WTC11 (cell line): ENCODE data around the gene FNDC3B. TPM values are rescaled to one million over a fixed set of nuclear protein-coding genes. Genes with fewer than 3 reads are reported as not detected.
A peak's percentile ranks its signal among the peaks of the same experiment; 100 is the strongest.

ENCODE experiments used
- ATAC-seq: fragments of 200-7000 bp; cut with Tn5 transposase; 2 replicates; pipeline ENCODE4 v1.10.0; 2021; ENCODE audit warnings: mild to moderate bottlenecking, moderate library complexity
- CTCF ChIA-PET: fragments of 300-600 bp; sonication (Branson Sonifier 250); formaldehyde crosslinking; loops from one replicate; lab custom pipeline; 2021; ENCODE audit warnings: antibody characterized with exemption; lab: Charles Lee
- POLR2A ChIA-PET: fragments of 350-600 bp; sonication (Branson Sonifier 250); formaldehyde crosslinking; loops from one replicate; lab custom pipeline; 2021; ENCODE audit warnings: antibody characterized with exemption; lab: Charles Lee
- DNase-seq: peaks from one replicate; pipeline ENCODE4 v3.0.0; 2021; ENCODE audit warnings: low spot score
- H3K27ac Mint-ChIP-seq: 2 replicates; pipeline ENCODE4 v1.8.0; 2021; ENCODE audit warnings: mixed read lengths
- H3K27me3 Mint-ChIP-seq: 2 replicates; pipeline ENCODE4 v1.8.0; 2021; ENCODE audit warnings: low read depth, mild to moderate bottlenecking, moderate library complexity, mixed read lengths
- H3K36me3 Mint-ChIP-seq: 2 replicates; pipeline ENCODE4 v1.8.0; 2021; ENCODE audit warnings: mixed read lengths
- H3K4me1 Mint-ChIP-seq: 2 replicates; pipeline ENCODE4 v1.8.0; 2022; ENCODE audit warnings: mixed read lengths
- H3K4me3 Mint-ChIP-seq: 2 replicates; pipeline ENCODE4 v1.8.0; 2021; ENCODE audit warnings: mild to moderate bottlenecking, moderate library complexity, mixed read lengths
- H3K9me3 Mint-ChIP-seq: 2 replicates; pipeline ENCODE4 v1.8.0; 2021; ENCODE audit warnings: mixed read lengths
- CREM ChIP-seq: sonication (generic); formaldehyde crosslinking; IDR thresholded peaks from 2 replicates; pipeline ENCODE4 v1.8.1; 2022; ENCODE audit warnings: mild to moderate bottlenecking, missing genetic modification reagents, moderate library complexity
- JUN ChIP-seq: sonication (generic); formaldehyde crosslinking; IDR thresholded peaks from 2 replicates; pipeline ENCODE4 v1.8.0; 2023; ENCODE audit warnings: mild to moderate bottlenecking, missing genetic modification reagents
- NFE2L1 ChIP-seq: sonication (generic); formaldehyde crosslinking; IDR thresholded peaks from 2 replicates; pipeline ENCODE4 v1.8.1; 2023; ENCODE audit warnings: missing genetic modification reagents
- NFYB ChIP-seq: sonication (generic); formaldehyde crosslinking; conservative IDR thresholded peaks from 2 replicates; pipeline ENCODE4 v1.8.0; 2022; ENCODE audit warnings: low read depth, missing genetic modification reagents
- PRRX2 ChIP-seq: fragments of 250-450 bp; sonication (Bioruptor Pico); IDR thresholded peaks from 2 replicates; pipeline ENCODE4 v1.8.0; 2021; ENCODE audit warnings: mild to moderate bottlenecking
- TCF7 ChIP-seq: sonication (generic); formaldehyde crosslinking; IDR thresholded peaks from 2 replicates; pipeline ENCODE4 v1.8.0; 2022; ENCODE audit warnings: mild to moderate bottlenecking, low read depth, missing genetic modification reagents, moderate library complexity
- total RNA-seq: library from RNA; stranded (reverse); gene quantifications from 3 replicates; pipeline ENCODE4 v1.2.3, GENCODE V29; 2021
- TF ChIP-seq, protein P1 (sequence below): fragments of 250-450 bp; sonication (Bioruptor Pico); IDR thresholded peaks from 2 replicates; pipeline ENCODE4 v1.9.0; 2021; ENCODE audit warnings: mild to moderate bottlenecking
- TF ChIP-seq, protein P2 (sequence below): fragments of 200-600 bp; IDR thresholded peaks from 2 replicates; pipeline ENCODE4 v1.8.0; 2022; ENCODE audit warnings: antibody characterized with exemption
- TF ChIP-seq, protein P3 (sequence below): sonication (generic); formaldehyde crosslinking; IDR thresholded peaks from 2 replicates; pipeline ENCODE4 v1.8.1; 2023; ENCODE audit warnings: mild to moderate bottlenecking, moderate library complexity, missing genetic modification reagents
- TF ChIP-seq, protein P4 (sequence below): fragments of 250-450 bp; sonication (Bioruptor Pico); IDR thresholded peaks from 2 replicates; pipeline ENCODE4 v1.9.0; 2021; ENCODE audit warnings: mild to moderate bottlenecking, borderline replicate concordance
- TF ChIP-seq, protein P5 (sequence below): sonication (generic); formaldehyde crosslinking; IDR thresholded peaks from 2 replicates; pipeline ENCODE4 v1.8.1; 2022; ENCODE audit warnings: missing genetic modification reagents, borderline replicate concordance
- TF ChIP-seq, protein P6 (sequence below): sonication (generic); formaldehyde crosslinking; IDR thresholded peaks from 2 replicates; pipeline ENCODE4 v1.8.0; 2022; ENCODE audit warnings: mild to moderate bottlenecking, missing genetic modification reagents
- TF ChIP-seq, protein P7 (sequence below): fragments of 250-450 bp; sonication (Bioruptor Pico); IDR thresholded peaks from 2 replicates; pipeline ENCODE4 v2.1.2; 2022; ENCODE audit warnings: mild to moderate bottlenecking, moderate library complexity
- TF ChIP-seq, protein P8 (sequence below): sonication (generic); formaldehyde crosslinking; IDR thresholded peaks from 2 replicates; pipeline ENCODE4 v1.8.1; 2023; ENCODE audit warnings: mild to moderate bottlenecking, missing genetic modification reagents

The FNDC3B gene
- total RNA-seq, 1 experiment from 2014 or later = 42.8 TPM

DNA sequence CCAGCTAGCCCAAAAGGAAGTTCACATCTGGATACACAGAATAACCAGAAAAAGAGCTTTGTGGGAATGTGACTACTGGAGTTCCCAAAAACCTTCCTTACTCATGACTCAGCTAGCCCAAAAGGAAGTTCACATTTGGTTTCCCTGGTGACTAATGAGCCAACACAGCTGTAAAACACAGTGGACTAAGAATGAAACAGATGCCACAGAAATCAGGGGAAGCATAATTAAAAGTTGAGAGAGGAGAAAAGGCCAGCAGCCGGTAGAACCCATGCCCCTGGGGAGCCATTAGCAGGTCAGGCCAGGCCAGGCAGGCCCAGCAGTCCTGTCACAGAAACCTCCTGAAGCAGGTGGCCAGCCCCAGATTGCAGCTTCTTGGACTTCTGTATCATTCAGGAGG lies 278.6 kb downstream of the FNDC3B start (continued):
- TF ChIP-seq, protein P1, sequence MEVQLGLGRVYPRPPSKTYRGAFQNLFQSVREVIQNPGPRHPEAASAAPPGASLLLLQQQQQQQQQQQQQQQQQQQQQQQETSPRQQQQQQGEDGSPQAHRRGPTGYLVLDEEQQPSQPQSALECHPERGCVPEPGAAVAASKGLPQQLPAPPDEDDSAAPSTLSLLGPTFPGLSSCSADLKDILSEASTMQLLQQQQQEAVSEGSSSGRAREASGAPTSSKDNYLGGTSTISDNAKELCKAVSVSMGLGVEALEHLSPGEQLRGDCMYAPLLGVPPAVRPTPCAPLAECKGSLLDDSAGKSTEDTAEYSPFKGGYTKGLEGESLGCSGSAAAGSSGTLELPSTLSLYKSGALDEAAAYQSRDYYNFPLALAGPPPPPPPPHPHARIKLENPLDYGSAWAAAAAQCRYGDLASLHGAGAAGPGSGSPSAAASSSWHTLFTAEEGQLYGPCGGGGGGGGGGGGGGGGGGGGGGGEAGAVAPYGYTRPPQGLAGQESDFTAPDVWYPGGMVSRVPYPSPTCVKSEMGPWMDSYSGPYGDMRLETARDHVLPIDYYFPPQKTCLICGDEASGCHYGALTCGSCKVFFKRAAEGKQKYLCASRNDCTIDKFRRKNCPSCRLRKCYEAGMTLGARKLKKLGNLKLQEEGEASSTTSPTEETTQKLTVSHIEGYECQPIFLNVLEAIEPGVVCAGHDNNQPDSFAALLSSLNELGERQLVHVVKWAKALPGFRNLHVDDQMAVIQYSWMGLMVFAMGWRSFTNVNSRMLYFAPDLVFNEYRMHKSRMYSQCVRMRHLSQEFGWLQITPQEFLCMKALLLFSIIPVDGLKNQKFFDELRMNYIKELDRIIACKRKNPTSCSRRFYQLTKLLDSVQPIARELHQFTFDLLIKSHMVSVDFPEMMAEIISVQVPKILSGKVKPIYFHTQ (CRISPR knock-in tag) = no peak
- no peak for TF ChIP-seq NFE2L1 (CRISPR knock-in tag)
- TF ChIP-seq, protein P2, sequence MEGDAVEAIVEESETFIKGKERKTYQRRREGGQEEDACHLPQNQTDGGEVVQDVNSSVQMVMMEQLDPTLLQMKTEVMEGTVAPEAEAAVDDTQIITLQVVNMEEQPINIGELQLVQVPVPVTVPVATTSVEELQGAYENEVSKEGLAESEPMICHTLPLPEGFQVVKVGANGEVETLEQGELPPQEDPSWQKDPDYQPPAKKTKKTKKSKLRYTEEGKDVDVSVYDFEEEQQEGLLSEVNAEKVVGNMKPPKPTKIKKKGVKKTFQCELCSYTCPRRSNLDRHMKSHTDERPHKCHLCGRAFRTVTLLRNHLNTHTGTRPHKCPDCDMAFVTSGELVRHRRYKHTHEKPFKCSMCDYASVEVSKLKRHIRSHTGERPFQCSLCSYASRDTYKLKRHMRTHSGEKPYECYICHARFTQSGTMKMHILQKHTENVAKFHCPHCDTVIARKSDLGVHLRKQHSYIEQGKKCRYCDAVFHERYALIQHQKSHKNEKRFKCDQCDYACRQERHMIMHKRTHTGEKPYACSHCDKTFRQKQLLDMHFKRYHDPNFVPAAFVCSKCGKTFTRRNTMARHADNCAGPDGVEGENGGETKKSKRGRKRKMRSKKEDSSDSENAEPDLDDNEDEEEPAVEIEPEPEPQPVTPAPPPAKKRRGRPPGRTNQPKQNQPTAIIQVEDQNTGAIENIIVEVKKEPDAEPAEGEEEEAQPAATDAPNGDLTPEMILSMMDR = no peak
- TF ChIP-seq, all 79 proteins: peak for 0

DNA sequence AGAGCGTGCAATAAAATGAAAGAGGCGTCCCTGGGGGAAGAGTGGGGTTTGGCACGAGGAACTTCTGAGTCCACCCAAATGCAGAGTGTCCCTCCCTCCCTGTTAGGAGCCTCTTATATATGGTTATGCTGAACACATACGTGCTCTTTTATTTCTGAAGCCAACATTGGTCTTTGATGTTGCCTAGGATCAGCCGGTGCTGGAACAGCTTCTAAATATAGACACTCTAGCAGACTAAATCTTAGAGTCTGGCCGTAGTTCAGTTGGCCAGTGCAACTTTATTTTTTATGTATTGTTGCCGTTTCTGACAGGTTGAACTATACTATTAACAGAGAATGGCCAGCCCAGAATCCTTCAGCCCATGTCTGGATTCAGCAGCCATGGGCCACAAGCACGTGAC lies 280.2 kb downstream of the FNDC3B start:
- DNase-seq (no peak), ATAC-seq (no peak)
- Mint-ChIP-seq H3K9me3 (no peaks in the 10 kb centered on the region), H3K4me1 (peaks cover 12% of the 10 kb centered on the region), H3K27me3 (no peaks in the 10 kb centered on the region)
- no peak for TF ChIP-seq TCF7
- TF ChIP-seq, all 79 proteins: peak for 0
- Mint-ChIP-seq H3K27ac (peak overlapping the region; percentile 63; the same call in 1 of the 2 replicates), H3K4me3 (no peak overlapping the region), H3K36me3 (peaks cover 24% of the 10 kb centered on the region)
- POLR2A ChIA-PET = no interaction called here
- CTCF ChIA-PET = interaction anchor here (2.8 kb wide), 1 partner anchor 13 kb away, joined by 11 read pairs; no protein-coding TSS in a partner anchor

DNA sequence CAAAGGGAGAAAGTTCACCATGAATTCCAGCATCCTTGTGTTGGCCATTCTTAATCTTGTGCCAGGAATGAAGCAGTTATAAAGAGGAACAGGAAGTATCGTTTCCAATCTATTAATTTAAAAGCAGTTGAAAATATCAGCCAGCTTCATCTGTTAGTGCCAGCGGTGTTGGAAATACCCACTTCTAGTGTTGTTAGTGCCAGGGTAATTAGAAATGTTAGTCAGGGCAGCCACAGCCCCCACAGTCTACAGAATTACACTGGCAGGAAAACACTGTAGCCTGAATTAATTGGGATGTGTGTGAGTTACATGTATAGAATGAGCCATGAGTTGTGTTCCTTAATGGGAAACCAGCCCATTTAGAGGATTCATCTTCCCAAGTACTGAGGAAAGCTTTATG lies 281.1 kb downstream of the FNDC3B start:
- ChIA-PET POLR2A (no interaction called here), CTCF (interaction anchor here (1.5 to 2.8 kb wide), 2 partner anchors 9 to 12 kb away, joined by 4 to 11 read pairs; no protein-coding TSS in a partner anchor)
- Mint-ChIP-seq H3K27me3 (no peaks in the 10 kb centered on the region), H3K9me3 (no peaks in the 10 kb centered on the region), H3K27ac (0 out of 2 replicates have a peak overlapping the region, but pooled peaks have one; percentile 55), H3K4me3 (no peak overlapping the region), H3K4me1 (peaks cover 4% of the 10 kb centered on the region), H3K36me3 (peaks cover 31% of the 10 kb centered on the region)
- DNase-seq (no peak), ATAC-seq (no peak)
- TF ChIP-seq JUN (no peak), PRRX2 (no peak), CREM (no peak), NFYB (no peak)
- TF ChIP-seq, protein P3, sequence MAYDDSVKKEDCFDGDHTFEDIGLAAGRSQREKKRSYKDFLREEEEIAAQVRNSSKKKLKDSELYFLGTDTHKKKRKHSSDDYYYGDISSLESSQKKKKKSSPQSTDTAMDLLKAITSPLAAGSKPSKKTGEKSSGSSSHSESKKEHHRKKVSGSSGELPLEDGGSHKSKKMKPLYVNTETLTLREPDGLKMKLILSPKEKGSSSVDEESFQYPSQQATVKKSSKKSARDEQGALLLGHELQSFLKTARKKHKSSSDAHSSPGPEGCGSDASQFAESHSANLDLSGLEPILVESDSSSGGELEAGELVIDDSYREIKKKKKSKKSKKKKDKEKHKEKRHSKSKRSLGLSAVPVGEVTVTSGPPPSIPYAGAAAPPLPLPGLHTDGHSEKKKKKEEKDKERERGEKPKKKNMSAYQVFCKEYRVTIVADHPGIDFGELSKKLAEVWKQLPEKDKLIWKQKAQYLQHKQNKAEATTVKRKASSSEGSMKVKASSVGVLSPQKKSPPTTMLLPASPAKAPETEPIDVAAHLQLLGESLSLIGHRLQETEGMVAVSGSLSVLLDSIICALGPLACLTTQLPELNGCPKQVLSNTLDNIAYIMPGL (CRISPR knock-in tag) = no peak
- TF ChIP-seq, protein P4, sequence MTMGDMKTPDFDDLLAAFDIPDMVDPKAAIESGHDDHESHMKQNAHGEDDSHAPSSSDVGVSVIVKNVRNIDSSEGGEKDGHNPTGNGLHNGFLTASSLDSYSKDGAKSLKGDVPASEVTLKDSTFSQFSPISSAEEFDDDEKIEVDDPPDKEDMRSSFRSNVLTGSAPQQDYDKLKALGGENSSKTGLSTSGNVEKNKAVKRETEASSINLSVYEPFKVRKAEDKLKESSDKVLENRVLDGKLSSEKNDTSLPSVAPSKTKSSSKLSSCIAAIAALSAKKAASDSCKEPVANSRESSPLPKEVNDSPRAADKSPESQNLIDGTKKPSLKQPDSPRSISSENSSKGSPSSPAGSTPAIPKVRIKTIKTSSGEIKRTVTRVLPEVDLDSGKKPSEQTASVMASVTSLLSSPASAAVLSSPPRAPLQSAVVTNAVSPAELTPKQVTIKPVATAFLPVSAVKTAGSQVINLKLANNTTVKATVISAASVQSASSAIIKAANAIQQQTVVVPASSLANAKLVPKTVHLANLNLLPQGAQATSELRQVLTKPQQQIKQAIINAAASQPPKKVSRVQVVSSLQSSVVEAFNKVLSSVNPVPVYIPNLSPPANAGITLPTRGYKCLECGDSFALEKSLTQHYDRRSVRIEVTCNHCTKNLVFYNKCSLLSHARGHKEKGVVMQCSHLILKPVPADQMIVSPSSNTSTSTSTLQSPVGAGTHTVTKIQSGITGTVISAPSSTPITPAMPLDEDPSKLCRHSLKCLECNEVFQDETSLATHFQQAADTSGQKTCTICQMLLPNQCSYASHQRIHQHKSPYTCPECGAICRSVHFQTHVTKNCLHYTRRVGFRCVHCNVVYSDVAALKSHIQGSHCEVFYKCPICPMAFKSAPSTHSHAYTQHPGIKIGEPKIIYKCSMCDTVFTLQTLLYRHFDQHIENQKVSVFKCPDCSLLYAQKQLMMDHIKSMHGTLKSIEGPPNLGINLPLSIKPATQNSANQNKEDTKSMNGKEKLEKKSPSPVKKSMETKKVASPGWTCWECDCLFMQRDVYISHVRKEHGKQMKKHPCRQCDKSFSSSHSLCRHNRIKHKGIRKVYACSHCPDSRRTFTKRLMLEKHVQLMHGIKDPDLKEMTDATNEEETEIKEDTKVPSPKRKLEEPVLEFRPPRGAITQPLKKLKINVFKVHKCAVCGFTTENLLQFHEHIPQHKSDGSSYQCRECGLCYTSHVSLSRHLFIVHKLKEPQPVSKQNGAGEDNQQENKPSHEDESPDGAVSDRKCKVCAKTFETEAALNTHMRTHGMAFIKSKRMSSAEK (CRISPR knock-in tag) = no peak
- TF ChIP-seq, protein P5, sequence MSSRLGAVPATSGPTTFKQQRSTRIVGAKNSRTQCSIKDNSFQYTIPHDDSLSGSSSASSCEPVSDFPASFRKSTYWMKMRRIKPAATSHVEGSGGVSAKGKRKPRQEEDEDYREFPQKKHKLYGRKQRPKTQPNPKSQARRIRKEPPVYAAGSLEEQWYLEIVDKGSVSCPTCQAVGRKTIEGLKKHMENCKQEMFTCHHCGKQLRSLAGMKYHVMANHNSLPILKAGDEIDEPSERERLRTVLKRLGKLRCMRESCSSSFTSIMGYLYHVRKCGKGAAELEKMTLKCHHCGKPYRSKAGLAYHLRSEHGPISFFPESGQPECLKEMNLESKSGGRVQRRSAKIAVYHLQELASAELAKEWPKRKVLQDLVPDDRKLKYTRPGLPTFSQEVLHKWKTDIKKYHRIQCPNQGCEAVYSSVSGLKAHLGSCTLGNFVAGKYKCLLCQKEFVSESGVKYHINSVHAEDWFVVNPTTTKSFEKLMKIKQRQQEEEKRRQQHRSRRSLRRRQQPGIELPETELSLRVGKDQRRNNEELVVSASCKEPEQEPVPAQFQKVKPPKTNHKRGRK (CRISPR knock-in tag) = no peak
- TF ChIP-seq, protein P6, sequence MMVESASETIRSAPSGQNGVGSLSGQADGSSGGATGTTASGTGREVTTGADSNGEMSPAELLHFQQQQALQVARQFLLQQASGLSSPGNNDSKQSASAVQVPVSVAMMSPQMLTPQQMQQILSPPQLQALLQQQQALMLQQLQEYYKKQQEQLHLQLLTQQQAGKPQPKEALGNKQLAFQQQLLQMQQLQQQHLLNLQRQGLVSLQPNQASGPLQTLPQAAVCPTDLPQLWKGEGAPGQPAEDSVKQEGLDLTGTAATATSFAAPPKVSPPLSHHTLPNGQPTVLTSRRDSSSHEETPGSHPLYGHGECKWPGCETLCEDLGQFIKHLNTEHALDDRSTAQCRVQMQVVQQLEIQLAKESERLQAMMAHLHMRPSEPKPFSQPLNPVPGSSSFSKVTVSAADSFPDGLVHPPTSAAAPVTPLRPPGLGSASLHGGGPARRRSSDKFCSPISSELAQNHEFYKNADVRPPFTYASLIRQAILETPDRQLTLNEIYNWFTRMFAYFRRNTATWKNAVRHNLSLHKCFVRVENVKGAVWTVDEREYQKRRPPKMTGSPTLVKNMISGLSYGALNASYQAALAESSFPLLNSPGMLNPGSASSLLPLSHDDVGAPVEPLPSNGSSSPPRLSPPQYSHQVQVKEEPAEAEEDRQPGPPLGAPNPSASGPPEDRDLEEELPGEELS (CRISPR knock-in tag) = no peak
- TF ChIP-seq, protein P7, sequence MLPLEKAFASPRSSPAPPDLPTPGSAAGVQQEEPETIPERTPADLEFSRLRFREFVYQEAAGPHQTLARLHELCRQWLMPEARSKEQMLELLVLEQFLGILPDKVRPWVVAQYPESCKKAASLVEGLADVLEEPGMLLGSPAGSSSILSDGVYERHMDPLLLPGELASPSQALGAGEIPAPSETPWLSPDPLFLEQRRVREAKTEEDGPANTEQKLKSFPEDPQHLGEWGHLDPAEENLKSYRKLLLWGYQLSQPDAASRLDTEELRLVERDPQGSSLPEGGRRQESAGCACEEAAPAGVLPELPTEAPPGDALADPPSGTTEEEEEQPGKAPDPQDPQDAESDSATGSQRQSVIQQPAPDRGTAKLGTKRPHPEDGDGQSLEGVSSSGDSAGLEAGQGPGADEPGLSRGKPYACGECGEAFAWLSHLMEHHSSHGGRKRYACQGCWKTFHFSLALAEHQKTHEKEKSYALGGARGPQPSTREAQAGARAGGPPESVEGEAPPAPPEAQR (CRISPR knock-in tag) = no peak
- TF ChIP-seq, protein P8, sequence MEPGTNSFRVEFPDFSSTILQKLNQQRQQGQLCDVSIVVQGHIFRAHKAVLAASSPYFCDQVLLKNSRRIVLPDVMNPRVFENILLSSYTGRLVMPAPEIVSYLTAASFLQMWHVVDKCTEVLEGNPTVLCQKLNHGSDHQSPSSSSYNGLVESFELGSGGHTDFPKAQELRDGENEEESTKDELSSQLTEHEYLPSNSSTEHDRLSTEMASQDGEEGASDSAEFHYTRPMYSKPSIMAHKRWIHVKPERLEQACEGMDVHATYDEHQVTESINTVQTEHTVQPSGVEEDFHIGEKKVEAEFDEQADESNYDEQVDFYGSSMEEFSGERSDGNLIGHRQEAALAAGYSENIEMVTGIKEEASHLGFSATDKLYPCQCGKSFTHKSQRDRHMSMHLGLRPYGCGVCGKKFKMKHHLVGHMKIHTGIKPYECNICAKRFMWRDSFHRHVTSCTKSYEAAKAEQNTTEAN (CRISPR knock-in tag) = no peak
